HG03342 (cell line): ENCODE measurements around the gene EEF1AKMT3.

ENCODE experiments used
- ATAC-seq: cut with Tn5 transposase; IDR thresholded peaks from one replicate; pipeline ENCODE4 v1.9.1; 2021; ENCODE audit warnings: mild to moderate bottlenecking, moderate library complexity; ENCODE audit not compliant: unreplicated experiment

EEF1AKMT3 gene

DNA sequence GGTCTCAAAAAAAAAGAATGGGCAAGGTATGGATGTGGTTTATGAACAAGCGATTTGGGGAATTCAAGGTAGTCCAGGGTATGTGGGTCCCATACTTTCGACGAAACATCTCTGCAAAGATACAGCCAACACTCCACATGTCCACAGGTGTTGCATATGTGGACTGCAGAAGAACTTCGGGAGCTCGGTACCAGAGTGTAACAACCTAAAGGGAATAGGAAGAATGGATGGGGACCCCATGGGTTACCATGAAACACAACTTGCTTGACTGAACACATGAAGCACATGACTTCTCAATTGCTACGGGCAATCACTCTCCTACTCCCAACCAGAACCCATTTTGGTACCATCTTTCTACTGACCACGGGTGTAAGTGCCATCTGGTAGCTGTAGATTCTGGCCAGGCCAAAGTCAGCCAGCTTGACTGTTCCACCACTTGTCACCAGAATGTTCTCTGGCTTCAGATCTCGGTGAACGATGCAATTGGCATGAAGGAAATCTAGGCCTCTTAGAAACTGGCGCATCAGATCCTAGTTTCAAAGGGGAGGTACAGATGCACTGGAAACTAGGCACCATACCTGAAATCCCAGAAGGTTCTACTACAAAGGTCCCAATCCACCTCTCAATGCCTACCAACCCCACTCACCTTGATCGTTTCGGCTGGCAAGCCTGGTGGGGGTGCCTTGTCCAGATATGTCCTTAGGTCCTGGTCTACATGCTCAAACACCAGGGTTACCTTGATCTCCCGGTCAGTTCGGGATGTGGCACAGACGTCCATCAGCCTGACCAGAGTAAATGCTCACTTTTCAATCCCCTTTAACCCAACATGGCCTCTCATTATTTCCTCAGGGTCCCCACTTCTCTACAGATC lies 21.6 kb upstream of the EEF1AKMT3 start:
- ATAC-seq = no peak

DNA sequence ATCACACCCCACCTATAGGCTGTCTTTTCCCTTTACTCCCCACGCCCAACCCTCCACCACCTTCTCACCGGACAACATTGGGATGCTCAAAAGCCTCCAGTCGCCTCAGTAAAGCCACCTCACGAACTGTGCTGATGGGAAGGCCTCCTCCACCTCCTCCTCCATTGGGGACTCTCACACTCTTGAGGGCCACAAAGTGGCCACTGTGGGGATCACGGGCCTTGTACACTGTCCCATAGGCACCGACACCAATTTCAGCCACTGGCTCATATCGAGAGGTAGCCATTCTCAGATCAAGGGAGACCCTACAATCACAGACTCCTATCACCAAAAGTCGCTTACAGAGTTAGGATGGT lies 21.0 kb upstream of the EEF1AKMT3 start:
- no peak for ATAC-seq

- peak; percentile 73 for ATAC-seq
Measured at GRCh38 chr12:57751788-57752667, 20.4 kb upstream of the EEF1AKMT3 start, which contains the start of gene CDK4. CDK4 (minus strand) TSS chr12:57752310; CDS start chr12:57751717, 593 bp downstream.

- ATAC-seq = no peak
Measured at GRCh38 chr12:57752668-57753000, 19.8 kb upstream of the EEF1AKMT3 start.

GRCh38 chr12:57753756-57754337 lies 18.6 kb upstream of the EEF1AKMT3 start:
- ATAC-seq = no peak

GRCh38 chr12:57754411-57755193 lies 17.8 kb upstream of the EEF1AKMT3 start, which contains the start of gene MARCHF9:
MARCHF9 (plus strand) TSS chr12:57755103; CDS start chr12:57755529, 426 bp downstream.
- peak; percentile 27 for ATAC-seq

DNA sequence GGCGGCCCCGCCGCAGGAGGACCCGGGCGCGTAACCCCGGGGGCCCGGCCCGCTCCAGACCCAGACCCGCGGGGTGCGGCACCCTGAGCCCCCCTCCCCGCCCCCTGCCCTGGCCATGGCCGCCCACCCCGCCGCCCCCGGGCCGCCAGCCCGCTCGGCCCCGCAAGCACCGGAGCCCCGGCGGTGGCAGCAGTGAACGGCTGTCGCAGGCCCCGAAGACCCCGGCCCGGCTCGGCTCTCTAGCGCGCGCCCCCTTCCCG lies 17.3 kb upstream of the EEF1AKMT3 start:
- ATAC-seq = no peak

GRCh38 chr12:57755454-57756372 lies 16.7 kb upstream of the EEF1AKMT3 start:
- ATAC-seq = no peak

GRCh38 chr12:57756406-57757341 lies 15.7 kb upstream of the EEF1AKMT3 start:
- peak; percentile 33 for ATAC-seq

DNA sequence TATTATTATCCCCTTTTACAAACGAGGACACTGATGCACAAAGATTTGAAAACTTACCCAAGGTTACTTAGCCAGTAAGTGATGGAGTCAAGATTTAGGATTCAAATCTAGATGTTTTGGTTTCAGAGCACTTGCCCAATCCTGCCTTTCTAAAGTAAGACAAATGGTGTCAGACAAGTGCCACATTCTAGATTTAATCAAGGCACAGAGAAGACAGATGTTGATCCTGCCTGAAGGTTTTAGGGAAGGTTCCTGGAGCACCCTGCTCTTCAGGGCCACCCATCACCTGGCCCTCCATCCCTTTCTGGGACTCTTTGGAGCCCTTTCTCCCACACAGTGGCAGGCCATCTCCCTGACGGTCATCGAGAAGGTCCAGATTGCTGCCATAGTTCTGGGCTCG lies 14.6 kb upstream of the EEF1AKMT3 start:
- no peak for ATAC-seq

DNA sequence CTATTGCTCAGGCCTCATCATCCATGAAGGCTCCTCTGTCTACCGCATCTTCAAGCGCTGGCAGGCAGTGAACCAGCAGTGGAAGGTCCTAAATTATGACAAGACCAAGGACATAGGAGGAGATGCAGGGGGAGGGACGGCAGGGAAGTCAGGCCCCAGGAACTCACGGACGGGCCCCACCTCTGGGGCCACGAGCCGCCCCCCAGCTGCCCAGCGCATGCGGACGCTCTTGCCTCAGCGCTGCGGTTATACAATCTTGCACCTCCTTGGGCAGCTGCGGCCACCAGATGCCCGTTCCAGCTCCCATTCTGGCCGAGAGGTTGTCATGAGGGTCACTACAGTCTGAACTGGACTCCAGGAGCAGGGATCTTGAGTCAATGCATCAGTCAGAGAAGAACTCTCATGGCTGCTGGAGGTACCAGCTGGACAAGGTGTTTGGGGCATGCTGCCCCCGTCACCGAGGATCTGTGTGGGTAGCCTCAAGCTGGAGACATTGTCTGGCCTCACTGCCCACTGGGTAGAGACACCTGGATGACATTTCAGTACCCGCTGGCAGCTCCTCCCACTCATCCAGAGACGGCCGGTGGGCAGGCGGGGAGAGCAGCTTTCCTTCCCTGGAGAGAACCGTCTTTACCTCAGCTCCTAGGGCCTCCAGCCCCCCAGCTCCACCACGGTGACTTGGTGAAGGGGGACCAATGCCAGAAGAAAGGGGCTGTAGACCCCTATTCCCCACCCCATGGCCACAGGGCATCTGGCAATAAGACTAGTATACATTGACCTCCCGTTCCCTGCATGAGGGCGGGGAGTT lies 13.7 kb upstream of the EEF1AKMT3 start:
- no peak for ATAC-seq

- no peak for ATAC-seq
Measured at GRCh38 chr12:57759360-57759980, 12.9 kb upstream of the EEF1AKMT3 start.

DNA sequence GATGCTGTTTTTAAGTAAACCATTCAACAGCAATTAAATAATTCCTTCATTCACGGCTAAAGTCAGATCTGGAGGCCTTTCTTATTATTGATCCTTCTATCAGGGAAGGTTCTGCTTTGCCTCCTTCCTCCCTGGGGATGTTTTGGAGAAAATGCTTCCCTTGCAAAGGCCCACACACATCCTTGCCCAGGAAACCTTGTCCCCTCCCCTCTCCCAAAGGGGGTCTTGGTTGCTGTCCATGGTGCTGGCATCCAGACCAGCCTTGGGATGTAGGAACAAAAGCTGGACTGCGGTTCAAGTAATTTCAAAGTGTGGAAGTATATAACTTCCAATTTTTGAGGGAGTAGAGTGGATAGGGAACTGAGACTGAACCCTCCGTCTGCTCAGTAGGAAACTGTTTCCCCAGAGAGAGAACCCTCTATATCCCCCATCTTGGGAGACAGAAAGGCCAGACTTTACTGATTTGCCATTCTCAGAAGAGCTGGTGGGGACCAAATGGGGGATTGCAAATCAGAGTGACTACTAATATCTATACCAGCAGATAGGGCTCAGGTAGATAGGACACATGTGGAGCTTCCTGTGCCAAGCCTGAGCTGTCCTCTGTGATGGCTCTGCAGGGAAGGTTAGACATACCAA lies 11.9 kb upstream of the EEF1AKMT3 start:
- no peak for ATAC-seq

DNA sequence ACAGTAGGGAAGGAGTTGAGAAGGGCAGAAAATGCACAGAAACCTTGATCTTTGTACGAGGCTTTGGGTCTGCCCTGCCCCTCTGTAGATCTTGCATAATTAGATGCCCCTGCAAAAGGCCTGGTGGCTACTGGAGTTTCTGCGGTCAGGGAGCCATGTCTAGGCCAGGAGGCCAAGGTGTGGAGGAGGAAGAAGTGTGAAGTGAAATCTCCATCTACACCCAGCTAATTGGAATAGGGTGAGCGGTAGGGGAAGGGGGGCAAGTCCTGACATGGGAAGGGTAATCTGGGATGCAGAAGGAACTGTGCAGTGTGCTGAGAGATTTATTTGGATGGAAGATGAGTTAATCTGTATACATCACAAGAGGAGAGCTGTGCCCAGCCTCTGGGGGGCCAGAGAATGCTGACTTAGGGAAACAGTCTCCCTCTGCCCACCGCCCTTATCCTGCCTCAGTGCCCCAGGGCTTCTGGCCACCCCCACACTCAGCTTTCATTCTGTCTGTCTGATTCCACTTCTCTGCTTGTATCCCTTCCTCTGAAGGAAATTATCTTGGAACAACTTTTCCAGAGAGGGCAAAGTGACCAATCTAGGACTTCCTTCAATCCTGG lies 10.9 kb upstream of the EEF1AKMT3 start:
- ATAC-seq = no peak

- ATAC-seq = no peak
Measured at GRCh38 chr12:57762463-57762862, 10.0 kb upstream of the EEF1AKMT3 start.

DNA sequence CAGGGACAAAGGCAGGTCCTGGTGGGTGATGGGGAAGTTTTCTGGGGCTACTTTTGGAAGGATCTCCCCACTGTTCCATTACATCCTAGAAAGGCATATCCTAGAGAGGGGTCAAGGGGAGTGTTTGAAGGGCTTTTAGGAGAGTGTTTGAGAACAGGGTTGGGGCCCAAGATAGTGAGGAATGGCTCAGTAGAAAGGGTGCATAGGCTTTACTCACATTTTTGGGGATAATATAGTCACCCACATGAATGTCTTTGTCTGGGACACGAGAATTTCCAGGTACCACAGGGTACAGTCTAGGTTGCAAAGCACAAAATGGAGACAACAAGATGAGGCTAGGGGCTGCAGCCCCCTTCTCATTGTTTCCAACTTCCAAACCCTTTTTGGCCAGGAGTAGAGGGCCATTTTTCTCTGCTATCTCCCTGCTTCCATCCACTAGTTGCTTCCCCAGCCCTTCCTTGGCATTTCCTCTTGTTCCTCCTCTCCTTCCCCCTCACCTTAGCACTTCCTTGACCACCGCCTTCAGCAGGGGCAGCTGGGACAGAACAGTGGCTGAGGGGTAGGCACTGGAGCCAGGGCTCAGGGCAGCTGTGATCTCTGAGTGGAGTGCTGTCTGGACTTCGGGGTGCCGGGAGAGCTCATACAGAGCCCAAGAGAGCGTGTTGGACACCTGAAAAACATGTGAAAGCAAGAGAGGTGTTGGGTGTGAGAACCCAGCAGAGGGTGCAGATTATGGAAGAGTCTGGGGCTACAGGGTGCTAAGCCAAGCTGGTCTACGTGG lies 8.3 kb upstream of the EEF1AKMT3 start:
- no peak for ATAC-seq
